GM12873 (cell line): Measurements from ENCODE around the gene PRKN.

Source experiments
- CTCF ChIP-seq: IDR thresholded peaks from 2 replicates; pipeline ENCODE4 v1.5.1; 2012; ENCODE audit warnings: low read depth, mild to moderate bottlenecking, moderate library complexity, low read length, control low read depth; ENCODE audit not compliant: insufficient read depth; ENCODE audit errors: missing control alignments

PRKN gene

GRCh38 chr6:161453558-161453957 is 1274.0 kb downstream of the PRKN start:
- no peak for TF ChIP-seq CTCF

- TF ChIP-seq CTCF = no peak
Observed at GRCh38 chr6:161452241-161452640, 1275.3 kb downstream of the PRKN start.

- no peak for TF ChIP-seq CTCF
Observed at GRCh38 chr6:161449521-161449920, 1278.0 kb downstream of the PRKN start.

GRCh38 chr6:161446949-161447348 is 1280.6 kb downstream of the PRKN start:
- TF ChIP-seq CTCF = no peak

DNA sequence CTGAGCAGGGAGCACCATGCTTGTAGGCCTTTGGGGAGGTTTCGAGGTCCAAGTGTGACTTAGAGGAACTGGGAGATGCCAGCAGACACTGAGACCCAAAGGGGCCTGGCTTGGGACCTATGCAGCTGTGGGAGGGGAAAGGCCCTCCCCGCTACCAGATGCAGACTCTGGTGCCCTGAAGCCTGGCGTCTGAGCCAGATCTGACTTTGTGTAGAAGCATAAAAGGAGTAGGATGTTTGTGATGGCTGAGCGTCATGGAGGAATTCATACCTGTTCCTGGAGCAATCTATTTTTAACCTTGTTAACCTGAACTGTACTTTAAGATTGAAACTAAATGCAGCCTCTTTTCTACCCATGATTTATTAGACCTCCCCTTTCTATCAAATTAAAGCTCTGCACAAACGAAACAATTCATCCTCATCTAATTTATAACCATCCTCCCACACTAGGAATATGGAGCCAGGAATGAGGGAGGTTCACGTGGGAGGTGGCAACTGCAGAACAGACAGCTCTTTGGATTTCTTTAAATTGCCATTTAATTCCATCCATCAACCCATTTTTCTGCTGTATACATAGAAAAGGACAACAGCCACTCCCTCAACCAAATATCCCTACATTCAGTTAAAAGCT is 1281.2 kb downstream of the PRKN start:
- TF ChIP-seq CTCF = no peak

DNA sequence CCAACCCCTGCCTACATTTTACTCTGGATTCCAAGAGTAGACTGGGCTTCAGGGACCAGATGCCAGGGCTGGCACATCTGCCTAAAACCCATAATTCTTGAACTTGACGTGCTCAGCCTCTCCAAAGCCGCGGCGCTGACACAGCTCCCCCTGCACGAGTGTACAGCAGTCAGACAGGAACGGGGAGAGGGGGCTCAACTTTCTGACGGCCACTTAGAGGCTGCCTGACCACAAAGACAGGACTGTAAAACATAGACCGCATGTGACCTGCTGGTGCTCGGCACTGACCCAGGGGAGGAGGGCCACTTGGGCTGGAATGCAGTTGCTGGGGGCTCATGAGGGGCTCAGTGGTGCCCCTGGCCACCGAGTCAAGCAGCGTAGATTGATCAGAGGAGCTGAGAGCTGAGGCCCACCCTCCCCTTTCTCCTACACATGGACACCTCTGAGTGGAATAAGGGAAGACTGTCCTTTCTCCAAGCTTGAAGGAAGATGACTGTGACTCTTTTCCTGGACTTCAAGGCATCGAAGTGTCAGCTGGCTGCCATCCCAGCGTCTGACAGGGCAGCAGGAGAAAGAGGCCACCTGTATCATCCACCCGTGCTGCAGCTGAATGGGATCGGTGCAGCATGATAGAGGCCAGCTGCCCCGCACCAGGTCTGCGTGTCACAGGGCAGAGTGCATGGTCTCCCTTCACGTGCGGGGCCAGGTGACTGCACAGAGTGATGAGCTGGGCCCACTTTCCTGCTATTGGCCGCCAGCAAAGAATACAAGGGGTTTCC is 1282.4 kb downstream of the PRKN start:
- no peak for TF ChIP-seq CTCF

GRCh38 chr6:161444464-161444863 is 1283.1 kb downstream of the PRKN start:
- TF ChIP-seq CTCF = no peak
